ENCODE measurements around the gene SOS1. TPM values are rescaled to one million over a fixed set of nuclear protein-coding genes. Genes with fewer than 3 reads are reported as not detected.

Gene SOS1
- total RNA-seq, 1 donor from 2014 or later: 44.0 TPM

DNA sequence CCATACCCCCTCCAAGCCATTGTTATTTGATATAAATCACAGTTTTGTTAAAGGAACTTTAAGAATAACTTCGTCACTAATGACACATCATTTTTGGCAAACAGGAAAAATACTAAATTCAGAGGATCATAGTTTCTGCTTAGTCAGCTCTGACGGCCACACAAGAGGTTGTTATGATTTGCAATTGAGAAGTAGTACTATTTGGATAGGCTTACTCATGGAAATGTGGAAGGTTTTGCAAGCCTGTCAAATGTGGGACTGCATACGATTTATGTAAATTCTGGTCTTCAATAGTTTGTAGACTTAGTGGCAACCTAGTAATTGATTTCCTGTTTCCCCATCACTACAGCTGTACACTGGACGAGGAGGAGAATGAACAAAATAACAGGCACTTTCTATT is 123.1 kb downstream of the SOS1 start:
- Mint-ChIP-seq H3K27me3 (ENCODE audit: low read depth, unreplicated experiment) (no peaks in the 10 kb centered on the region), H3K9me3 (ENCODE audit: unreplicated experiment) (no peaks in the 10 kb centered on the region), H3K27ac (ENCODE audit: unreplicated experiment) (no peak overlapping the region), H3K36me3 (ENCODE audit: low read depth, unreplicated experiment) (peaks cover 11% of the 10 kb centered on the region), H3K4me3 (ENCODE audit: unreplicated experiment) (no peak overlapping the region), H3K4me1 (ENCODE audit: low read depth, unreplicated experiment) (peaks cover 7% of the 10 kb centered on the region)
- Histone ChIP-seq H3K4me3 (ENCODE audit: insufficient read depth, low read depth, low read length) (no peak overlapping the region), H3K27me3 (ENCODE audit: insufficient read depth, low read length) (no peaks in the 10 kb centered on the region), H3K9ac (ENCODE audit: low read length) (no peak overlapping the region), H3K27ac (ENCODE audit: low read depth, low read length) (peak overlapping the region; percentile 54), H3K4me2 (ENCODE audit: low read length) (peak overlapping the region; percentile 52), H4K20me1 (ENCODE audit: insufficient read depth, low read length) (no peaks in the 10 kb centered on the region), H3K9me3 (ENCODE audit: insufficient read depth, low read depth, low read length) (no peaks in the 10 kb centered on the region), H3K79me2 (ENCODE audit: insufficient read depth, low read length) (no peaks in the 10 kb centered on the region), H2AFZ (ENCODE audit: low read depth, low read length) (no peak overlapping the region), H3K36me3 (ENCODE audit: insufficient read depth, low read length) (peaks cover 20% of the 10 kb centered on the region), H3K4me1 (ENCODE audit: insufficient read depth, low read length) (no peaks in the 10 kb centered on the region)
- TF ChIP-seq EZH2 (IDR thresholded peaks at IDR 0.05; ENCODE audit: insufficient read depth, low read length): no peak
- TF ChIP-seq, protein P1, sequence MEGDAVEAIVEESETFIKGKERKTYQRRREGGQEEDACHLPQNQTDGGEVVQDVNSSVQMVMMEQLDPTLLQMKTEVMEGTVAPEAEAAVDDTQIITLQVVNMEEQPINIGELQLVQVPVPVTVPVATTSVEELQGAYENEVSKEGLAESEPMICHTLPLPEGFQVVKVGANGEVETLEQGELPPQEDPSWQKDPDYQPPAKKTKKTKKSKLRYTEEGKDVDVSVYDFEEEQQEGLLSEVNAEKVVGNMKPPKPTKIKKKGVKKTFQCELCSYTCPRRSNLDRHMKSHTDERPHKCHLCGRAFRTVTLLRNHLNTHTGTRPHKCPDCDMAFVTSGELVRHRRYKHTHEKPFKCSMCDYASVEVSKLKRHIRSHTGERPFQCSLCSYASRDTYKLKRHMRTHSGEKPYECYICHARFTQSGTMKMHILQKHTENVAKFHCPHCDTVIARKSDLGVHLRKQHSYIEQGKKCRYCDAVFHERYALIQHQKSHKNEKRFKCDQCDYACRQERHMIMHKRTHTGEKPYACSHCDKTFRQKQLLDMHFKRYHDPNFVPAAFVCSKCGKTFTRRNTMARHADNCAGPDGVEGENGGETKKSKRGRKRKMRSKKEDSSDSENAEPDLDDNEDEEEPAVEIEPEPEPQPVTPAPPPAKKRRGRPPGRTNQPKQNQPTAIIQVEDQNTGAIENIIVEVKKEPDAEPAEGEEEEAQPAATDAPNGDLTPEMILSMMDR (IDR thresholded peaks at IDR 0.05; ENCODE audit: insufficient read depth, low read depth, low read length): no peak
- FAIRE-seq (peak; percentile 72), DNase-seq (ENCODE audit: low read depth) (peak; percentile 90)

DNA sequence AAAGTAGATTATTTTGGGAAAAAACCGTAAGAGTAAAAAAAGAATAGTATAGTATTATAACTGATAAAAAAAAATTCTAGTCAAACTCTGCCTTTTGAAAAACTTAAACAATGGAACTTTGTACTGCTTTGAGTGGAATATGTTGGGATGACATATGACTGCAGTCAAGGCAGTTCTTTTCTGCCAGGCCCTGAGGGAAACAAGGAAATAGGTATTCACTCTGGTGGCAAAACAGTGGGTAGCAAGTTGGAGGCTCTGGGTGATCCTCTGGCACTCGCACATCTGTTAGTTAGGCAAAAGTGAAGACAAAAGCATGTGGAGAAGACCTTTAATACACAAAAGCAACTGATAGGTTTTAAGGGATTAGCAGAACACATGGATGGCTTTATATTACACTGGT is 129.0 kb downstream of the SOS1 start:
- Histone ChIP-seq H3K4me2 (ENCODE audit: low read length) (no peak overlapping the region), H3K36me3 (ENCODE audit: insufficient read depth, low read length) (peaks cover 17% of the 10 kb centered on the region), H2AFZ (ENCODE audit: low read depth, low read length) (no peak overlapping the region), H4K20me1 (ENCODE audit: insufficient read depth, low read length) (no peaks in the 10 kb centered on the region), H3K9ac (ENCODE audit: low read length) (no peak overlapping the region), H3K4me1 (ENCODE audit: insufficient read depth, low read length) (no peaks in the 10 kb centered on the region), H3K9me3 (ENCODE audit: insufficient read depth, low read depth, low read length) (no peaks in the 10 kb centered on the region), H3K27me3 (ENCODE audit: insufficient read depth, low read length) (no peaks in the 10 kb centered on the region), H3K4me3 (ENCODE audit: insufficient read depth, low read depth, low read length) (no peak overlapping the region), H3K27ac (ENCODE audit: low read depth, low read length) (no peak overlapping the region), H3K79me2 (ENCODE audit: insufficient read depth, low read length) (no peaks in the 10 kb centered on the region)
- H3K36me3 Mint-ChIP-seq (ENCODE audit: low read depth, unreplicated experiment): peaks cover 1% of the 10 kb centered on the region
- no peaks in the 10 kb centered on the region for H3K27me3 Mint-ChIP-seq (ENCODE audit: low read depth, unreplicated experiment)
- no peaks in the 10 kb centered on the region for H3K4me1 Mint-ChIP-seq (ENCODE audit: low read depth, unreplicated experiment)
- DNase-seq (ENCODE audit: low read depth): no peak
- H3K27ac Mint-ChIP-seq (ENCODE audit: unreplicated experiment): no peak overlapping the region
- FAIRE-seq: no peak
- no peaks in the 10 kb centered on the region for H3K9me3 Mint-ChIP-seq (ENCODE audit: unreplicated experiment)
- no peak overlapping the region for H3K4me3 Mint-ChIP-seq (ENCODE audit: unreplicated experiment)
- TF ChIP-seq EZH2 (IDR thresholded peaks at IDR 0.05; ENCODE audit: insufficient read depth, low read length): no peak
- TF ChIP-seq, protein P1 (IDR thresholded peaks at IDR 0.05; ENCODE audit: insufficient read depth, low read depth, low read length): no peak

- TF ChIP-seq EZH2 (IDR thresholded peaks at IDR 0.05; ENCODE audit: insufficient read depth, low read length): no peak
- TF ChIP-seq, protein P1 (IDR thresholded peaks at IDR 0.05; ENCODE audit: insufficient read depth, low read depth, low read length): no peak
- Mint-ChIP-seq H3K4me3 (ENCODE audit: unreplicated experiment) (no peak overlapping the region), H3K9me3 (ENCODE audit: unreplicated experiment) (no peaks in the 10 kb centered on the region), H3K27me3 (ENCODE audit: low read depth, unreplicated experiment) (no peaks in the 10 kb centered on the region), H3K36me3 (ENCODE audit: low read depth, unreplicated experiment) (peaks cover 12% of the 10 kb centered on the region), H3K4me1 (ENCODE audit: low read depth, unreplicated experiment) (no peaks in the 10 kb centered on the region), H3K27ac (ENCODE audit: unreplicated experiment) (no peak overlapping the region)
- Histone ChIP-seq H3K36me3 (ENCODE audit: insufficient read depth, low read length) (peaks cover 10% of the 10 kb centered on the region), H3K79me2 (ENCODE audit: insufficient read depth, low read length) (no peaks in the 10 kb centered on the region), H3K27me3 (ENCODE audit: insufficient read depth, low read length) (no peaks in the 10 kb centered on the region), H3K9me3 (ENCODE audit: insufficient read depth, low read depth, low read length) (no peaks in the 10 kb centered on the region), H3K4me1 (ENCODE audit: insufficient read depth, low read length) (no peaks in the 10 kb centered on the region), H3K9ac (ENCODE audit: low read length) (no peak overlapping the region), H3K4me3 (ENCODE audit: insufficient read depth, low read depth, low read length) (no peak overlapping the region), H3K4me2 (ENCODE audit: low read length) (no peak overlapping the region), H3K27ac (ENCODE audit: low read depth, low read length) (no peak overlapping the region), H2AFZ (ENCODE audit: low read depth, low read length) (no peak overlapping the region), H4K20me1 (ENCODE audit: insufficient read depth, low read length) (no peaks in the 10 kb centered on the region)
- FAIRE-seq: no peak
- DNase-seq (ENCODE audit: low read depth): no peak
These were observed 132.1 kb downstream of the SOS1 start for GRCh38 chr2:38988716-38989115.
